Coronary artery (tissue), 2 donors: Measurements from ENCODE around the gene NFIB.

ENCODE experiments used
- DNase-seq: peaks from one replicate; pipeline ENCODE4 v3.0.0-alpha.2; 2017; ENCODE audit warnings: low spot score
- H3K27ac ChIP-seq, 2 donors: fragments of 200-600 bp; sonication (generic); one replicate each; pipeline ENCODE4 v1.5.1; 2016 to 2019
- H3K4me3 ChIP-seq: fragments of 200-600 bp; sonication (generic); 2 replicates; pipeline ENCODE4 v1.5.1; 2016; ENCODE audit warnings: mild to moderate bottlenecking, moderate library complexity
- TF ChIP-seq, protein P1 (sequence below): fragments of 200-600 bp; sonication (generic); IDR thresholded peaks from one replicate; pipeline ENCODE4 v1.5.1; 2019; ENCODE audit warnings: antibody characterized with exemption

Gene NFIB

GRCh38 chr9:14096258-14096922 lies 217.6 kb downstream of the NFIB start:
- TF ChIP-seq, protein P1, sequence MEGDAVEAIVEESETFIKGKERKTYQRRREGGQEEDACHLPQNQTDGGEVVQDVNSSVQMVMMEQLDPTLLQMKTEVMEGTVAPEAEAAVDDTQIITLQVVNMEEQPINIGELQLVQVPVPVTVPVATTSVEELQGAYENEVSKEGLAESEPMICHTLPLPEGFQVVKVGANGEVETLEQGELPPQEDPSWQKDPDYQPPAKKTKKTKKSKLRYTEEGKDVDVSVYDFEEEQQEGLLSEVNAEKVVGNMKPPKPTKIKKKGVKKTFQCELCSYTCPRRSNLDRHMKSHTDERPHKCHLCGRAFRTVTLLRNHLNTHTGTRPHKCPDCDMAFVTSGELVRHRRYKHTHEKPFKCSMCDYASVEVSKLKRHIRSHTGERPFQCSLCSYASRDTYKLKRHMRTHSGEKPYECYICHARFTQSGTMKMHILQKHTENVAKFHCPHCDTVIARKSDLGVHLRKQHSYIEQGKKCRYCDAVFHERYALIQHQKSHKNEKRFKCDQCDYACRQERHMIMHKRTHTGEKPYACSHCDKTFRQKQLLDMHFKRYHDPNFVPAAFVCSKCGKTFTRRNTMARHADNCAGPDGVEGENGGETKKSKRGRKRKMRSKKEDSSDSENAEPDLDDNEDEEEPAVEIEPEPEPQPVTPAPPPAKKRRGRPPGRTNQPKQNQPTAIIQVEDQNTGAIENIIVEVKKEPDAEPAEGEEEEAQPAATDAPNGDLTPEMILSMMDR: no peak

GRCh38 chr9:14095277-14095676 lies 218.7 kb downstream of the NFIB start:
- no peak for DNase-seq
- TF ChIP-seq, protein P1: no peak
- Histone ChIP-seq H3K27ac (peak overlapping the region in 1 of 2 donors; percentile 79), H3K4me3 (no peak overlapping the region)

More at GRCh38 chr9:14096258-14096922, 217.6 kb downstream of the NFIB start:
- Histone ChIP-seq H3K27ac (peak overlapping the region; percentile 79 to 80), H3K4me3 (peak overlapping the region; percentile 61)
- DNase-seq: no peak

- H3K27ac ChIP-seq: no peak overlapping the region
- no peak for DNase-seq
- TF ChIP-seq, protein P1: no peak
These were observed 219.4 kb downstream of the NFIB start for GRCh38 chr9:14094491-14094890.

DNA sequence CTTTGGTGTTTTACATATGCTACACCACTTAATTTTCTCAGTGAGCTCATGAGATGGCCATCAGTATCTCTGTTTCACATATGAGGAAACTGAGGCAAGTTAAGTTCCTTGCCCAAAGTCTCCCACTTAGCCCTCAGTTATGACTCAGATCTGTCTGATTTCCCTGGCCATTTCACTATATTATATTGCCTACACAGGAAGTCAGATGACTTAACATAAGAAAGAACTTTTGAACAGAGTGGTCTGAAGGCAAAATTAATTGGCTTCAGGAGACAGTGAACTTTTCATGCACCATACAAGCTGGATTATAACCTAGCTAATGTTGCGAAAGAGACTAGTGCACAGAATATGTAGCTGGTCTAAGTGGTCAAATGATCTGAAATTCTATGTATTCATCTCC lies 221.6 kb downstream of the NFIB start:
- no peak for DNase-seq
- H3K4me3 ChIP-seq: no peak overlapping the region
- TF ChIP-seq, protein P1: no peak
- peak overlapping the region; percentile 10 to 20 for H3K27ac ChIP-seq

More at GRCh38 chr9:14094491-14094890, 219.4 kb downstream of the NFIB start:
- no peak overlapping the region for H3K4me3 ChIP-seq

GRCh38 chr9:14089051-14089803 lies 224.7 kb downstream of the NFIB start:
- no peak for DNase-seq
- Histone ChIP-seq H3K27ac (no peak overlapping the region), H3K4me3 (no peak overlapping the region)
- TF ChIP-seq, protein P1: no peak

GRCh38 chr9:14087576-14087975 lies 226.4 kb downstream of the NFIB start:
- no peak for DNase-seq
- TF ChIP-seq, protein P1: no peak
- no peak overlapping the region for H3K27ac ChIP-seq
- no peak overlapping the region for H3K4me3 ChIP-seq

- TF ChIP-seq, protein P1: no peak
- Histone ChIP-seq H3K4me3 (no peak overlapping the region), H3K27ac (no peak overlapping the region)
- DNase-seq: no peak
These were observed 227.4 kb downstream of the NFIB start for GRCh38 chr9:14086495-14086894.
